Neuronal stem cell (in vitro differentiated cells): ENCODE measurements around the gene RGS8.

Experiments used
- DNase-seq: peaks from one replicate; pipeline ENCODE4 v3.0.0-alpha.2; 2013; ENCODE audit warnings: low spot score
- H2AFZ ChIP-seq: one replicate; pipeline ENCODE4 v1.6.1; 2013; ENCODE audit warnings: mild to moderate bottlenecking, low read length, inconsistent platforms
- H2AK5ac ChIP-seq: 2 replicates; pipeline ENCODE4 v1.6.1; 2013; ENCODE audit warnings: low read depth, mild to moderate bottlenecking, inconsistent platforms, low read length, moderate library complexity, mixed read lengths
- H2BK120ac ChIP-seq: 2 replicates; pipeline ENCODE4 v1.6.1; 2013; ENCODE audit warnings: low read depth, mild to moderate bottlenecking, inconsistent platforms, low read length, moderate library complexity, mixed read lengths
- H2BK12ac ChIP-seq: one replicate; pipeline ENCODE4 v1.6.1; 2013; ENCODE audit warnings: low read length, inconsistent platforms
- H2BK15ac ChIP-seq: 2 replicates; pipeline ENCODE4 v1.6.1; 2013; ENCODE audit warnings: mild to moderate bottlenecking, low read length, inconsistent platforms, mixed read lengths
- H2BK5ac ChIP-seq: one replicate; pipeline ENCODE4 v1.6.1; 2013; ENCODE audit warnings: inconsistent platforms, mild to moderate bottlenecking, low read length, moderate library complexity
- H3K14ac ChIP-seq: one replicate; pipeline ENCODE4 v1.6.1; 2013; ENCODE audit warnings: low read length, inconsistent platforms
- H3K18ac ChIP-seq: 2 replicates; pipeline ENCODE4 v1.6.1; 2013; ENCODE audit warnings: low read length, inconsistent platforms
- H3K23ac ChIP-seq: 2 replicates; pipeline ENCODE4 v1.6.1; 2013; ENCODE audit warnings: low read depth, mild to moderate bottlenecking, mixed read lengths, low read length, inconsistent platforms; ENCODE audit not compliant: poor library complexity
- H3K27ac ChIP-seq: replicated peaks from 3 replicates; pipeline ENCODE4 v1.5.1; 2013; ENCODE audit warnings: low read length, inconsistent platforms
- H3K27me3 ChIP-seq, 3 experiments: 2 replicates each; pipeline ENCODE4 v1.6.1; 2013; ENCODE audit warnings: low read length in 3 of 3, mild to moderate bottlenecking in 2 of 3, inconsistent platforms in 1 of 3, low read depth in 1 of 3, mixed read lengths in 1 of 3, moderate library complexity in 1 of 3; ENCODE audit not compliant: control insufficient read depth in 3 of 3, insufficient read depth in 3 of 3
- H3K36me3 ChIP-seq, 2 donors: replicated peaks in 1 of 2; 2 replicates each; pipeline ENCODE4 v1.6.1; 2013; ENCODE audit warnings: low read length in 2 of 2; ENCODE audit not compliant: control insufficient read depth in 2 of 2, insufficient read depth in 2 of 2
- H3K4ac ChIP-seq: 2 replicates; pipeline ENCODE4 v1.6.1; 2013; ENCODE audit warnings: inconsistent platforms, mild to moderate bottlenecking, low read length, moderate library complexity
- H3K4me1 ChIP-seq, 2 donors: 1 replicate in 1 of 2; 2 replicates in 1 of 2; pipeline ENCODE4 v1.6.1; 2013; ENCODE audit warnings: low read length in 2 of 2, low read depth in 1 of 2; ENCODE audit not compliant: control insufficient read depth in 2 of 2, insufficient read depth in 1 of 2
- H3K4me2 ChIP-seq: one replicate; pipeline ENCODE4 v1.6.1; 2013; ENCODE audit warnings: mild to moderate bottlenecking, low read length, inconsistent platforms; ENCODE audit not compliant: insufficient read depth, poor library complexity, severe bottlenecking
- H3K4me3 ChIP-seq, 2 donors: 2 replicates each; pipeline ENCODE4 v1.5.1; 2013; ENCODE audit warnings: low read length in 2 of 2, mild to moderate bottlenecking in 2 of 2, inconsistent platforms in 1 of 2, moderate library complexity in 1 of 2
- H3K79me1 ChIP-seq: one replicate; pipeline ENCODE4 v1.6.1; 2013; ENCODE audit warnings: low read depth, mild to moderate bottlenecking, inconsistent platforms, low read length, moderate library complexity
- H3K9ac ChIP-seq: one replicate; pipeline ENCODE4 v1.6.1; 2013; ENCODE audit warnings: mild to moderate bottlenecking, low read depth, low read length, inconsistent platforms; ENCODE audit not compliant: poor library complexity
- H3K9me3 ChIP-seq, 2 donors: replicated peaks in 1 of 2; 2 replicates each; pipeline versions ENCODE3 to v1.6.1; 2013; ENCODE audit warnings: low read length in 2 of 2, mild to moderate bottlenecking in 2 of 2, inconsistent platforms in 1 of 2, low read depth in 1 of 2, mixed read lengths in 1 of 2, moderate library complexity in 1 of 2; ENCODE audit not compliant: control insufficient read depth in 2 of 2, insufficient read depth in 1 of 2
- H4K8ac ChIP-seq: one replicate; pipeline ENCODE4 v1.6.1; 2013; ENCODE audit warnings: low read depth, mild to moderate bottlenecking, inconsistent platforms, low read length, moderate library complexity
- H4K91ac ChIP-seq: one replicate; pipeline ENCODE4 v1.6.1; 2013; ENCODE audit warnings: low read length, low read depth, mild to moderate bottlenecking, inconsistent platforms; ENCODE audit not compliant: poor library complexity
- WGBS, 2 donors: extraction: QIAGEN DNeasy Blood & Tissue Kit; methylation state at CpG; one replicate each; pipeline ENCODE4 v1.1.7; 2013; ENCODE audit warnings: missing lambda C conversion rate in 2 of 2, mixed read lengths in 1 of 2; ENCODE audit not compliant: insufficient read length in 2 of 2, insufficient replicate concordance in 1 of 2; ENCODE audit errors: extremely low coverage in 2 of 2; 5-methylcytosine and 5-hydroxymethylcytosine counted together

Gene RGS8

DNA sequence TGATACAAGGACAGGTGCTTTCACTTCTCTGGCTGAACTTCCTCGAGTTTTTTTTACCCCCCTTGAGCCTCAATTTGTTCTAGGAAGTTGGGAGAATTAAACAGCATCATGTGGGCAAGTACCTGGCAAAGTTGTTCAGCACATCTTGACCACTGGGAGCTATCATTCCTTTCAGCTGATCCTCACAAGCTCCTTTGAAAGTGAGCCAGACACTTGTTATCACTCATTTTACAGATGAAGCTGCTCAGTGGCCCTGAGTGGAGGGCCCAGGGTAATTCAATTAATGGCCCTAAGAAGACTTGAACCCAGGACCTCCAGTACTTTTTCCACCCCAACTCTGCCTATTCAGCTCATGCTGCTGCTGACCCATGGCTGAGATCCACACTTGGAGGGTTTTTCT lies 2.0 kb downstream of the RGS8 start:
- peaks cover 13 to 15% of the 10 kb centered on the region in 2 donors for H3K4me1 ChIP-seq
- no peak overlapping the region for H3K27ac ChIP-seq
- DNase-seq, result no peak
- no peak overlapping the region for H3K4ac ChIP-seq
- no peak overlapping the region for H3K14ac ChIP-seq
- H2BK12ac ChIP-seq, result no peak overlapping the region
- no peak overlapping the region for H4K91ac ChIP-seq
- no peak overlapping the region for H3K23ac ChIP-seq
- H3K27me3 ChIP-seq, result peaks cover 0 to 40% (median 0%) of the 10 kb centered on the region in 3 experiments
- H3K18ac ChIP-seq, result no peak overlapping the region
- no peak overlapping the region for H3K9ac ChIP-seq
- no peak overlapping the region for H3K4me3 ChIP-seq
- no peak overlapping the region for H2BK120ac ChIP-seq
- no peak overlapping the region for H2BK15ac ChIP-seq
- H2BK5ac ChIP-seq, result no peak overlapping the region
- H4K8ac ChIP-seq, result no peak overlapping the region
- no peaks in the 10 kb centered on the region for H3K36me3 ChIP-seq
- H3K4me2 ChIP-seq, result no peak overlapping the region
- H2AK5ac ChIP-seq, result no peak overlapping the region
- no peaks in the 10 kb centered on the region for H3K79me1 ChIP-seq
- no CpG with 5 or more reads among the region's 1 CpG for WGBS, 2 donors
- H3K9me3 ChIP-seq, result no peaks in the 10 kb centered on the region
- no peak overlapping the region for H2AFZ ChIP-seq

DNA sequence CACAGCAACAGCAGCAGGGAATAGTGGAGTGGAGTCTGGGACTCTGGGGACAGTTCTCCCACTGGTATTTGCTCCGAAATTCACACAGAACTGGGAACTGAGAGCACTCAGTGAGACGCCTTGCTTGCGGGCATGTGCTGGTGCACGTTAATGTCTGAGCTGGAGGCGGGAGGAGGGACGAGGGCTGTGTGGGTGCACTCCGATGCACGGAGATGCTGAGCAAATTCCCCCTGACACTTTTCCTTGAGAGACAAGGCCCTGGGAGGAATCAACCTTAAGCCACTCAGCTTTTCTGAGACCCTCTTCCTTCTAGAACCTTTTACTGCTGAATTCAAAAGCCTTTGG lies 2.8 kb downstream of the RGS8 start:
- DNase-seq, result no peak
- Histone ChIP-seq H3K4ac (no peak overlapping the region), H3K4me3 (no peak overlapping the region), H2BK12ac (no peak overlapping the region), H3K14ac (no peak overlapping the region), H3K27me3 (peaks cover 0 to 39% (median 0%) of the 10 kb centered on the region in 3 experiments), H2BK5ac (no peak overlapping the region), H3K23ac (no peak overlapping the region), H2BK120ac (no peak overlapping the region), H2BK15ac (no peak overlapping the region), H4K91ac (no peak overlapping the region), H3K9ac (peak overlapping the region; percentile 31), H4K8ac (no peak overlapping the region), H3K79me1 (no peaks in the 10 kb centered on the region), H3K27ac (no peak overlapping the region), H2AK5ac (no peak overlapping the region), H3K36me3 (no peaks in the 10 kb centered on the region), H3K4me1 (peaks cover 17 to 20% of the 10 kb centered on the region in 2 donors), H3K9me3 (no peaks in the 10 kb centered on the region), H2AFZ (peak overlapping the region; percentile 13), H3K4me2 (no peak overlapping the region), H3K18ac (no peak overlapping the region)
- WGBS, 2 donors, result no CpG with 5 or more reads among the region's 8 CpGs

DNA sequence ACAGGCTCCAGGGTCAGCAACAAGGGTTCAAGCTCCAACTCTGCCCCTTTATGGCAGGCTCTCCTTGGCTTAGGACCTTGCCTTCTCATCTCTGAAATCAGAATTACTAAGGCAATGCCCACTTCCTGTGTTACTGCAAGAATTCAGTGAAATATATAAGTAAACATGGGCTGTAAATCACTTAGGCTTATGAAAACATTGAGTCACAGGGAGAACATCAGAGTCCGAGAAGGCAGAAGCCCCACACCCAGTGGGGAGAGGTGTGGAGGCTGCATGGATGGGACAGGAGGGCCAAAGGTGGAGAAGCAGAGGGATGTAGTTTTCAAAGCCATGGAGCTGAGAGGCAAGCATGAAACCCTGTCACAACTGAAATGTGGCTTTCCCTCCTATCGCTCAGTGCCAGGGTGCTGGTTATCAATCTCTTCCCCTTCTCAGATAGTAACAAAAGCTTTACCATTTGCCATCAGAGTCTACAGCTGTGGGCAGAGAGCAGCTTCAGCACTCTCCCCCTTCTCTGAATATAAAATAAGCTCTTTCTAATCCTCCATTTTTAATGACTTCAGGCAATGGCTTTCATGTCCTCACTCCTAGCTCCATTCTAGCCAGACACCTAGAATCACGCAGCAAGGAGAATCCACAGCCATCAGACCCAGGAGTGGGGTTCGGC lies 3.4 kb downstream of the RGS8 start:
- Histone ChIP-seq H4K8ac (no peak overlapping the region), H2AK5ac (no peak overlapping the region), H3K4me2 (no peak overlapping the region), H3K23ac (no peak overlapping the region), H3K27ac (no peak overlapping the region), H3K18ac (no peak overlapping the region), H2BK12ac (no peak overlapping the region), H3K14ac (no peak overlapping the region), H3K9ac (peak overlapping the region; percentile 31), H3K4ac (no peak overlapping the region), H2AFZ (peak overlapping the region; percentile 13), H2BK120ac (no peak overlapping the region), H4K91ac (no peak overlapping the region), H3K4me3 (no peak overlapping the region), H2BK15ac (peak overlapping the region; percentile 22), H3K9me3 (no peaks in the 10 kb centered on the region), H3K4me1 (peaks cover 18 to 25% of the 10 kb centered on the region in 2 donors), H3K36me3 (no peaks in the 10 kb centered on the region), H3K79me1 (no peaks in the 10 kb centered on the region), H2BK5ac (no peak overlapping the region), H3K27me3 (peaks cover 0 to 34% (median 0%) of the 10 kb centered on the region in 3 experiments)
- WGBS, 2 donors, result no CpG with 5 or more reads among the region's 4 CpGs
- DNase-seq, result no peak

DNA sequence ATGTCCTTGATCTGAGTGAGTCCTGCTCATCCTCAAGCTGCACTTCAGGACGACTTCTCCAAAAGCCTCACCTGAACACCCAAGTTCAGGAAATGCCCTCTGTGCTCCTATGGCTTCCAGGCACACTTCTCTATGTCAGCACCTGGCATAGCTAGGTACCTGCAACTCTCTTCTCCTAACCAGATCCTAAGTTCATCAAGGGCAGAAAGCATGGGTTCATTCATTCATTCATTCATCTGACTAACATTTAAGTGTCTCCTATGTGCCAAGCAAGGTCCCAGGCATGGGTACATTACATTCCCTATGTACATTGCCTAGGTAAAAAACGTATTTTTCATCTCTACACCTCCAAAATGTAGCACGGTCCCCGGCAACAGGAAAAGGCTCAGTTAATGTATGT lies 4.0 kb downstream of the RGS8 start:
- no peak overlapping the region for H2BK15ac ChIP-seq
- no peaks in the 10 kb centered on the region for H3K9me3 ChIP-seq
- no peak overlapping the region for H2AK5ac ChIP-seq
- no peak overlapping the region for H2BK5ac ChIP-seq
- H4K8ac ChIP-seq, result no peak overlapping the region
- no peak overlapping the region for H3K14ac ChIP-seq
- no peak overlapping the region for H3K4me2 ChIP-seq
- peaks cover 0 to 28% (median 0%) of the 10 kb centered on the region in 3 experiments for H3K27me3 ChIP-seq
- H2BK12ac ChIP-seq, result no peak overlapping the region
- no peak overlapping the region for H3K27ac ChIP-seq
- no CpG with 5 or more reads among the region's 4 CpGs for WGBS, 2 donors
- H4K91ac ChIP-seq, result no peak overlapping the region
- no peak overlapping the region for H3K4ac ChIP-seq
- H3K4me3 ChIP-seq, result no peak overlapping the region
- no peak overlapping the region for H3K18ac ChIP-seq
- H2BK120ac ChIP-seq, result no peak overlapping the region
- no peak overlapping the region for H3K23ac ChIP-seq
- peaks cover 16 to 27% of the 10 kb centered on the region in 2 donors for H3K4me1 ChIP-seq
- no peak overlapping the region for H3K9ac ChIP-seq
- no peaks in the 10 kb centered on the region for H3K36me3 ChIP-seq
- DNase-seq, result no peak
- H3K79me1 ChIP-seq, result no peaks in the 10 kb centered on the region
- no peak overlapping the region for H2AFZ ChIP-seq
